ENCODE results near the gene ARID1A. TPM values are rescaled to one million over a fixed set of nuclear protein-coding genes. Genes with fewer than 3 reads are reported as not detected.

ARID1A gene
- total RNA-seq, 1 donor from 2014 or later, result 60.4 TPM

GRCh38 chr1:26826261-26827105, 130.7 kb downstream of the ARID1A start, which contains the start of gene ZDHHC18:
ZDHHC18 (plus strand) TSS chr1:26826688; CDS start chr1:26826805, 117 bp downstream.
- no peak for DNase-seq (ENCODE audit: low read depth)

DNA sequence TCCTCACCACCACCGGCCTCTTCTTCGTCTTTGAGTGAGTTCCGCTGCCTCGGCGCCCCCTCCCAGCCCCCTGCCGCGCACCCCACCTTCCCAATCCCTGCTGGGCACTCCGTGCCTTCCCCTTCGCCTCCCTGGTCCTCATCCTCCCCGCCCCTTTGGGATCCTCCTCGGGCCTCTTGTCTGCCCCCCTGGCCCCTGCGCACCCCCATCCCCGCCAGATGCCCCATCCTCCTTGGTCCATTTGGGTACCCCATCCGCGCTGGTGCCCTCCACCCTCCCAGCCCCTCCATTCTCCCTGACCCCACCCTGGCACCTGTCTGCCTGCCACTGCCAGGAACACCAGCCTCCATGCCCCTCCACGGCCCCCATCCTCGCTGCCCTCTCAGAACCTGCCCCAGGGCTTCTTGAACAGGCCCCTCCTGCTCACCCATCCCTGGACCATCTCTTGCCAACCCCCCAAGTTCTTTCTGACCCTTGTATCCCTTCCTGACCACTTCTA, 131.3 kb downstream of the ARID1A start:
- DNase-seq (ENCODE audit: low read depth), result no peak

DNA sequence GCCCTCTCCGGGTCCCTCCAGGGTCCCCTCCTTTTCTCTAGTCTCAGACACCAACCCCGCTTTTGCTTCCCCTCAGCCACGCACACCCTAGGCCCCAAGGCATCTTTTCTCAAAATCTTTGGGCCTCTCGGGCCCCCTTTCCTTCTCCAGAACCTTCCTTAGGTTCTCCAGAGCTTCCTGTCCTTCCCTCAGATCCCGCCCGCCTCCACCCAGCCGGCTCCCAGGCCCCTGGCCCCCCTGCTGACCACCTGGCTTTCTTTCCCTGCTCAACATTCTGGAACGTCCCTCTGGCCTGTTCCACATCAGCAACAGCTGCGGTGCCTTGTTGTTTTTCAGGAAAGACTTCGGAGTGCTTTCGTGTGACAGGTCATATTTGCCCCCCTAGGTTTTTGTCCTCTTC, 131.8 kb downstream of the ARID1A start:
- no peak for DNase-seq (ENCODE audit: low read depth)

- no peak for DNase-seq (ENCODE audit: low read depth)
Observed at GRCh38 chr1:26828411-26828991, 132.7 kb downstream of the ARID1A start.

DNA sequence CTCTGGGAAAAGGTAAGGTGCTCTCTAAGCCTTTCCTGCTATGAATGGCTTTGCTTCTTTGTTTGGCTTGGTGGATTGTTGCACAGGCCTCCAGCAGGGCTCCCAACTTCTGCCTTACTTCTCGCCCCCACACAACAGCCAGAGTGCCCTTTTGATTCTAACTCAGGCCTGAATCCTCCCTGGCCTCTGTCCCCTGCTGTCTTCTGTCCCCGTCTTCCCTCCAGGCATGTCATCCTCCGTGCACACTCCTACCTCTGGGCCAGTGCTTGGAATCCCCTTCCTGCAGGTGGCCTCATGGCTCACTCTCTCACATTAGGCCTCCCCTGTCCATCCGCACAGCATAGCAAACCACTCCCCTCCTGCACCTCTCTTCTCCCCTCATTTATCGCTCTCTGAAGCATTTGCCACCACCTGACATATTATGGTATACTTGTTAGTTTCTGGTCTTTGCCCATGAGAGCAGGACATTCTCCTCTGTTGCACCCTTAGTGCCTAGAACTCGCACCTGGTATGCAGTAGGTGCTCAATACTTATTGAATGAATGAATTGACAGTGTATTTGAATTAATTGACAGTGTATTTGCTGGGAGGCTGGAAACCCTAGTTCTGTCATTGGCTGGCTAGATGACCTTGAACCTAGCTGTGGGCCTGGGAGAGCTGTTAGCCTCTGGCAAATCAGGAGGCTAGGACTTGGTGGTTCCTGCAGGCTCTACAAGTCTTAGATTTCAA, 133.5 kb downstream of the ARID1A start:
- no peak for DNase-seq (ENCODE audit: low read depth)

DNA sequence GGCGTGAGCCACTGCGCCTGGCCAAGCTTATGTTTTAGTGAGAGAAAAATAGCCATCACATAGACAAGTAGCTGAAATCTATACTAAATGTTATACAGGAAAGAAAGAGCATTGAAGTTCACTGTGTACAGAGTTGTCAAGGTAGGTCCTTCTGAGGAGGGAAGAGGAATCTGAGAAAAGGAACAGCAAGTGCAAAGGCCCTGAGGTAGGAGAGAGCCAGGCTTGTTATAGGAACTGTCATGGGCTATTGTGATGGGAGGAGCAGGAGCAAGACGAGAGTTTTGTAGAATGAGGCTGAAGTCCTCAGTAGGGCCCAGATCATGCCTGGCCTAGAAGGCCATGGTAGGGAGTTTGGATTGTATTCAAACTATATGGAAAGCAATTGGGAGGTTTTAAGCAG, 135.2 kb downstream of the ARID1A start:
- no peak for DNase-seq (ENCODE audit: low read depth)

Other genes with a start within 250 kb of the ARID1A start
- 63.2 and 94.5 TPM in 2 replicates for gene HMGN2, start 223.6 kb upstream of the ARID1A start, total RNA-seq
- gene RPS6KA1, start 166.3 kb upstream of the ARID1A start, total RNA-seq, result 81.5 and 105 TPM in 2 replicates
- 21.4 and 27.9 TPM in 2 replicates for gene PIGV, start 91.9 kb downstream of the ARID1A start, total RNA-seq
- 8.9 and 10.3 TPM in 2 replicates for gene ZDHHC18, start 130.7 kb downstream of the ARID1A start, total RNA-seq
- gene SFN, start 167.1 kb downstream of the ARID1A start, total RNA-seq, result 21.6 and 97.9 TPM in 2 replicates
- 10.4 and 15.1 TPM in 2 replicates for gene GPN2, start 194.3 kb downstream of the ARID1A start, total RNA-seq
- 6.4 and 7.0 TPM in 2 replicates for gene GPATCH3, start 204.5 kb downstream of the ARID1A start, total RNA-seq
- not detected in 2 replicates for gene NR0B2, start 218.0 kb downstream of the ARID1A start, total RNA-seq
- gene NUDC, start 225.7 kb downstream of the ARID1A start, total RNA-seq, result 20.1 and 47.8 TPM in 2 replicates